Measurements from ENCODE around the gene ALDH4A1. TPM values are rescaled to one million over a fixed set of nuclear protein-coding genes. Genes with fewer than 3 reads are reported as not detected.

ALDH4A1 gene
- polyA plus RNA-seq, 1 experiment = 36.6 TPM

GRCh38 chr1:18869847-18870594 is 32.3 kb downstream of the ALDH4A1 start:
- Histone ChIP-seq H3K36me3 (ENCODE audit: control insufficient read depth, insufficient read depth, low read length) (no peaks in the 10 kb centered on the region), H3K27me3 (ENCODE audit: control insufficient read depth, insufficient read depth, low read length) (peaks cover 10% of the 10 kb centered on the region), H3K4me3 (ENCODE audit: low read depth, low read length) (no peak overlapping the region)
- POLR2A ChIA-PET = no interaction called here
- no peak for TF ChIP-seq CTCF (IDR thresholded peaks at IDR 0.05; ENCODE audit: insufficient read depth, low read depth, low read length)
- CTCF ChIA-PET = interaction anchor here (0.7 to 1.3 kb wide), 2 partner anchors 54 to 273 kb away, joined by 4 to 5 read pairs; no protein-coding TSS in a partner anchor
- DNase-seq (ENCODE audit: low read depth) = no peak

GRCh38 chr1:18868801-18869424 is 33.4 kb downstream of the ALDH4A1 start:
- DNase-seq (ENCODE audit: low read depth) = no peak
- Histone ChIP-seq H3K4me3 (ENCODE audit: low read depth, low read length) (no peak overlapping the region), H3K36me3 (ENCODE audit: control insufficient read depth, insufficient read depth, low read length) (no peaks in the 10 kb centered on the region), H3K27me3 (ENCODE audit: control insufficient read depth, insufficient read depth, low read length) (peaks cover 11% of the 10 kb centered on the region)
- TF ChIP-seq CTCF (IDR thresholded peaks at IDR 0.05; ENCODE audit: insufficient read depth, low read depth, low read length) = no peak
- POLR2A ChIA-PET = no interaction called here
- CTCF ChIA-PET = interaction anchor here (1.3 kb wide), 1 partner anchor 272 kb away, joined by 5 read pairs; no protein-coding TSS in a partner anchor

GRCh38 chr1:18868354-18868753 is 34.0 kb downstream of the ALDH4A1 start:
- DNase-seq (ENCODE audit: low read depth) = no peak
- CTCF ChIA-PET = no interaction called here
- POLR2A ChIA-PET = no interaction called here
- peaks cover 11% of the 10 kb centered on the region for H3K27me3 ChIP-seq (ENCODE audit: control insufficient read depth, insufficient read depth, low read length)
- H3K36me3 ChIP-seq (ENCODE audit: control insufficient read depth, insufficient read depth, low read length) = no peaks in the 10 kb centered on the region
- H3K4me3 ChIP-seq (ENCODE audit: low read depth, low read length) = no peak overlapping the region
- no peak for TF ChIP-seq CTCF (IDR thresholded peaks at IDR 0.05; ENCODE audit: insufficient read depth, low read depth, low read length)

- no peak overlapping the region for H3K4me3 ChIP-seq (ENCODE audit: low read depth, low read length)
- peaks cover 13% of the 10 kb centered on the region for H3K27me3 ChIP-seq (ENCODE audit: control insufficient read depth, insufficient read depth, low read length)
- no peaks in the 10 kb centered on the region for H3K36me3 ChIP-seq (ENCODE audit: control insufficient read depth, insufficient read depth, low read length)
- CTCF ChIA-PET = interaction anchor here (0.6 to 1.8 kb wide), 3 partner anchors 8 to 267 kb away, joined by 3 to 7 read pairs (median 4); no protein-coding TSS in a partner anchor
- no peak for TF ChIP-seq CTCF (IDR thresholded peaks at IDR 0.05; ENCODE audit: insufficient read depth, low read depth, low read length)
- no peak for DNase-seq (ENCODE audit: low read depth)
- POLR2A ChIA-PET = no interaction called here
Observed at GRCh38 chr1:18866846-18867245, 35.5 kb downstream of the ALDH4A1 start.

GRCh38 chr1:18866314-18866713 is 36.0 kb downstream of the ALDH4A1 start:
- ChIA-PET POLR2A (no interaction called here), CTCF (interaction anchor here (0.6 to 1.8 kb wide), 4 partner anchors 9 to 266 kb away, joined by 3 to 7 read pairs (median 4); no protein-coding TSS in a partner anchor)
- TF ChIP-seq CTCF (IDR thresholded peaks at IDR 0.05; ENCODE audit: insufficient read depth, low read depth, low read length) = no peak
- DNase-seq (ENCODE audit: low read depth) = no peak
- Histone ChIP-seq H3K4me3 (ENCODE audit: low read depth, low read length) (no peak overlapping the region), H3K27me3 (ENCODE audit: control insufficient read depth, insufficient read depth, low read length) (peaks cover 13% of the 10 kb centered on the region), H3K36me3 (ENCODE audit: control insufficient read depth, insufficient read depth, low read length) (no peaks in the 10 kb centered on the region)

Measured in BJ (cell line).